Left renal cortex interstitium (tissue), 4 donors: ENCODE data around the gene PLEKHO2. TPM values are rescaled to one million over a fixed set of nuclear protein-coding genes. Genes with fewer than 3 reads are reported as not detected.
A peak's percentile ranks its signal among the peaks of the same experiment; 100 is the strongest.

Source experiments
- DNase-seq, 4 donors: peaks; one replicate each; pipeline ENCODE4 v3.0.0-alpha.2; 2013; ENCODE audit warnings: low read depth in 4 of 4, low spot score in 2 of 4, missing footprints in 1 of 4
- polyA plus RNA-seq, 4 donors: library from polyadenylated mRNA; unstranded; fragments of 120-200 nt; gene quantifications; one replicate each; pipeline ENCODE4 v1.2.1, GENCODE V29; 2013; ENCODE audit not compliant: insufficient read length in 4 of 4

PLEKHO2 gene
- polyA plus RNA-seq, 4 donors = 15.3 to 21.6 (median 19.7) TPM

DNA sequence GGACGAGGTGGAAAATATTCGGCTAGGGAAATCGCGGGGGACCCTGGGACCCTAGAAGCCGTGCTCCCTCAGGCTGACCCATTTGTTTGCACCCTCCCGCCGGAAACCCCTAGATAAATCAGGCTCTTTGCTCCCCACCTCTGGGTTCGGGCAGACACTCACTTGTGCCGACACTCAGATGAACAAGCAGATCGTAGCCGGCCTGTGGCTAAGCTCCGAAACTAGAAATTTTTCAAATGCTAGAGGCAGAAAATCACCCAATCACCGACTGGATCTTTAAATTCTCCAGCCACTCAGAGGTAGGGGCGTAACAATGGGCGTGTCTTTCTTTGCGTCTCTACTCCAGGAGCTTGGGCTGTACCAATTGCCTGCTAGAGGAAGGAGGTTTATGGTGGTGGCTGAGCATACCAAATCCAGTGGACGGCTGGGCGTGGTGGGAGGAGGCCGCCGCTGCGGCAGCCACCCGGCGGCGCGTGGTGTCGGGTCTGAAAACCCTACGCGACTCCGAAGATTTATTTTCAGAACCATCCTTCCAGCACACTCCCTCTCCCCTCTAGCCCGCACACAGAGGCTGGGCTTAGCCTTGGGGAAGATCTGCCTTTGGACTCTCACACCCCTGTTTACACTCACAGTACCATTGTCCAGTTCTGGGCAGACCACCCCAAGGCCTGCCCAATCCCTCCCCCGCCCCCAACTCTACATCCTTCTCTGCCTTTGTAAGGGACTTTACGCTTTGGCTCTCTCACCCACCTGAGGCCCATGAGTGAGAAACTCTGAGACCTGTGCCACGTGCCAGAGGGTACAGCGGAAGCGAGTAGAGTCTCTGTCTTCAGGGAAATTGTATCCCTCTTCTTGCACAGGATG is 16.1 kb upstream of the PLEKHO2 start, which contains the start of gene PIF1:
PIF1 (minus strand) TSS at position 217 of the 864 bp plus-strand sequence. CDS start 1,312 bp downstream, outside the sequence.
- DNase-seq = peak; percentile 89 to 98 (median 96)

DNA sequence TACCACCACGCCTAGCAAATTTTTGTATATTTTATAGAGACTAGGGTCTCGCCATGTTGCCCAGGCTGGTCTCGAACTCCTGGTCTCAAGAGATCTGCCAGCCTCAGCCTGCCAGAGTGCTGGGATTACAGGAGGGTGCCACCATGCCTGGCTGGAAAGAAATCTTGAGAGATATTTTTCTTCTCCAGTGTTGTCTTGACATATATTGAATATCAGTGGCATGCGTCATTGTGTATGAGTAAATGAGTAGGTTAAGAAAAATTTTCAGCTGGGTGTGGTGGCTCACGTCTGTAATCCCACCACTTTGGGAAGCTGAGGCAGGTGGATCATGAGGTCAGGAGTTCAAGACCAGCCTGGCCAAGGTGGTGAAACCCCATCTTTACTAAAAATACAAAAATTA is 12.7 kb upstream of the PLEKHO2 start:
- DNase-seq = no peak

DNA sequence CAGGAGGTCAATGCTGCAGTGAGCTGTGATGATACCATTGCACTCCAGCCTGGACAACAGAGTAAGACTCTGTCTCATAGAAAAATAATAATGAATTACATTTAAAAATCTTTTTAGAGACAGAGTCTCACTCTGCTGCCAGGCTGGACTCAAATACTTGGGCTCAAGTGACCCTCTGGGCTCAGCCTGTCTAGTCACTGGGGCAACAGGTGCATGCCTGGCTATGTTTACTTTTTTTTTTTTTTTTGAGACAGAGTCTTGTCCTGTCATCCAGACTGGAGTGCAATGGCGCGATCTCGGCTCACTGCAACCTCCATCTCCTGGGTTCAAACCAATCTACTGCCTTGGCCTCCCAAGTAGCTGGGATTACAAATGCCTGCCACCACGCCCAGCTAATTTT is 8.0 kb upstream of the PLEKHO2 start:
- DNase-seq = no peak

DNA sequence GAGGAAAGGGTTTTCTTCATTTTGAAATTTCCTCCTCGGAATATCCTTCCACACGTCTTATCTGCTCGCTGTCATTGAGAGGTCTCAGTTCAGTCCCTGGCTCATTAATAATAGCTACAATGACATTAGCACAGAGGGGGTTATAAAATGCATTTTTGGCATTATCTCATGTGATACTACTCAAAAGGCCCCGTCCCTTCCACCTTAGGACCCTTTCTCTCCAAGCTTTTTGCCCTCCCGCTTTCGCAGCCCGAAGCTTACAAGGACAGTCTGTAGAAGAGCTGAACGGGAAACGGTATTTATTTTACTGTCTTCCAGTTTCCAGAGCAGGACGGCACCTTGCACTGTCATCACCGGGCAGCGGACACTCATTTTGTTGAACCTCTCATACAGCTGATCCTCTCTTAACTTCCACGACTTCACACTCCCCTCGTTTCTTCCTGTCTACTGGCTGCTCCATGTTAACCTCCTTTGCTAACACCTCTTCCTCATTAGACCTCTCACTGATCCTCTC is 5.6 kb upstream of the PLEKHO2 start:
- DNase-seq = no peak

DNA sequence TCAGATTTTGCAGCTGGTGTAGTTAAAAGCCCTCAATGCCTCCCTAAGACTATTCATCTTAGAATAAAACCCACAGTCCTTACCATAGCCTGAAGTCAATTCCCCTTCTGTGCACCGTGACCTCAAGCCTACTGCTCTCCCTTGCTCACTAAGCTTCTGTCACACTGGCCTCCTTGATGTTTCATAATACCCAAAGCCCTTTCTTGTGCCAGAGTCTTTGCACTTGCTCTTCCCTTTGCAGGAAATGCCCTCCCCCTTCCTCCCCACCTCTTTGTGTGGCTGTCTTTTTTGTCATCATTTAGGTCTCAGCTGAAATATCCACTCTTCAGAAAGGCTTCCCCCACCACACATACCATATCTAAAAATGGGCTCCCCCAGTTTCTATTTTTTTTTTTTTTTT is 4.2 kb upstream of the PLEKHO2 start:
- DNase-seq = no peak

DNA sequence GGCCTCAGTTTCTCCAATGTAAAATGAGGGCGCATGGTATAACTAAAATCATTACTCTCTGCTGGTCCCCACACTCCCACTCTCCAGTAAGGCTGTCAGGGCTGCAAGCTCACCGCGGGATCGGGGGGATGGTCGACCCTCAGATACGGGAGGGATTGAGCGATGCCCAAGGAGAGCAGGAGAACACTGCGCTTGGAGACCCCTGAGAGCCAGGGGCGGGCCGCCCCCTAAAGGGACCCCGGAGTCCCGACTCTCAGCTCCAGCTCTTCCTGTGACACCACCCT is 713 bp upstream of the PLEKHO2 start:
- DNase-seq = no peak

DNA sequence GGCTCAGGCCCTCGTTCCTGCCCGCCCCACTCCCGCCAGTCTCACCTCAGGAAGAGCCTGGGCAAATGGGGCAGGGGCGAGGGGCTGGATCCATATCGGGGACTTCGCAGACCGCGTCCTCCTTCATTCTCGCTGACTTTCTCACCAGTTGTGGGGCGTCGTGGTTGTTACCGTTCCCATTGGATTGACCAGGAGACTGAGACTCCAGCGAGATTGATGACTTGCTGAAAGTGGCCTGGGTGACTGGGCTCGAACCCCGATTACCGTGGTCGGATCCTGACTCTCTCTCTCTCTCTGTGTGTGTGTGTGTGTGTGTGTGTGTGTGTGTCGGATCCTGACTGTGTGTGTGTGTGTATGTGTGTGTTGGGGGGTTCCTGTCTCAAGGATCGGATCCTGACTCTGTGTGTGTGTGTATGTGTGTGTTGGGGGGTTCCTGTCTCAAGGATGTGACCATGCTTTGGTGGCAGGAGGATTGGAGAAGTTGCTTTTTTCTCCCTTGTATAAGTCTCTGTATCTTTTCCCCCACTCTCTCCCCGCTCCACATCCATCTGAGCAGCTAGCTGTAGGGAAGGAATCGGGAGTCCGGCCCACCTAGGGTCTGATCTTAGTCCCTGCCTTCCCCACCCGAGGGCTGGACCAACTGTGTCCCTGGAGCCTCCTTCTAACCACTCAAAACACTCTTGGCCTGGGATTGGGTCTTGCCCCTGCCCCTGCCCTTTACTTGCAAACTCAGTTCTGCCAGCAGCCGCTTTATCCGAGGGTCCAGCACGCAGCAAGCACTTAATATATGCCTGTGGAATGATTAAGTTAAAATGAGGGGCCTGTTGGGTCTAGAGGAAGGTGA is 603 bp downstream of the PLEKHO2 start:
- DNase-seq = no peak

DNA sequence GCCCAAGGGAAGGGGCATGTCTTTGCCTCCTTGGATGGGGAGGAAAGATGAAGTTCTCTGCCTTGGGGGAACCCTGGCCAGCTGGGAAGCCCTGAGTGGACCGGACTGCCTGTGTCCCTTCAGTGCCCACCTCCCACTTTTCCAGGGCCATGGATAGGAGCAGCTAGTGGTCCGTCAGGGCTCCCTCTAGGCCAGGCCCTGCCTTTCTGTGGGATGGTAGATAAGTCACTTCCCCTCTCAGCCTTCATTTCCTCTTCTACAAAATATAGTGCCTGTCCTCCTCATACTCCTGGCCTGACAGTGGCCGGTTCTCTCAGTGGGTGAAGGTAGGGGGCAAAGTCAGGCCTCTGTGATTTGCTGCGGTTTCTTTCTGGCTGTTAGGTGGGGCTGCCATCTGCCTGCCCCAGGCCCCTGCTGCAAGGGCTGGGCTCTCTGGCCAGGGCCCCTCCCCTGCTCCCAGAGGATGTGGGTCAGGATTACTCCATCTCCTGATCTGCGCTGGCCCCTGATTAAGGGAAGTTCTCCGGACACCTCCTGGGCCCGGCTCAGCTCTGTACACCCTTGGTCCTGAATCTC is 1.4 kb downstream of the PLEKHO2 start:
- no peak for DNase-seq

DNA sequence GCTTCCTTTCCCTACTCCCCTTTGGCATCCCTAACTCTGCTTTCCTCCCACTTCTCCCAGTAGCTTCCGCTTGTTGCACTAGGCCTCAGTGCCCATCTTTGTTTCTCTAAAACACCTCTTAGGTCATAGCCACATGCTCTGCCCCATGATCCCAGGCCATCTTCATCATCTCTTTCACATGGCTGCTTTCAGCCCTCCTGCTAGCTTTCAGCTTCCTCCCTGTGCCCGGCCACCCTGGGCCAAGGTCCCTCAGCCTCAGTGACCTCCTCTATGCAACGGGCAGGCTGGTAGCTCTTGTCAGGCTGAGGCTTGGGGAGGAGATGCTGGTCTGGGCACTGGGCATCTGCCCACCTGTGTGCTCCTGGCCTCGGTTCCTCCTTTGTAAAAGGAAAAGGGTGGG is 2.3 kb downstream of the PLEKHO2 start:
- DNase-seq = no peak

DNA sequence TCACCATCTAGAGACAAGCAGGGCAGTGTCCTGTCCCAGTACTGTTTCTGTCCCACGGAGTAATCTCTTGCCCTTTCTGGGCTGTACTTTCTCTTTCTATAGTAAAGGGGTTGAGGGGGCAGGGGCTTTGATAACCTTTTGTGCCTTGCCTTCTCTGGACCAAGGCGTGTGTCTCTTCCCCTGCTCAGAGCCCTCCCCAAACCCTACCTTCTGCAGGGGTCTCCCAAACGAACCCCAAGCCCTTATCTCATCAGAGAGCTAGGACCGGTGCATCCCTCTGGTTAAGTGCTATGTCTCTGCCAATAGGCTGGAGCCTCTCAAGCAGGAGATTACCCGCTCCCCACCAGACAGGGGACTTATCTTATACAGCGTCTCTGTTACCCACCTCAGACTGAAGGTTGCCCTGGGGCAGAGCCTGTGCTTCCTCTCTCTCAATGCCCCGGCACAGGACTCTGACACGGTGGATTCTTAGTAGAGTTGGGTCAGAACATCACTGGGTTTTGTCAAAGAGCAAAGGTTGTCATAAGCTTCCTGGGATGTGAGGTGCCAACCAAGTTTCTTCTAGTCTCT is 2.9 kb downstream of the PLEKHO2 start:
- DNase-seq = no peak

DNA sequence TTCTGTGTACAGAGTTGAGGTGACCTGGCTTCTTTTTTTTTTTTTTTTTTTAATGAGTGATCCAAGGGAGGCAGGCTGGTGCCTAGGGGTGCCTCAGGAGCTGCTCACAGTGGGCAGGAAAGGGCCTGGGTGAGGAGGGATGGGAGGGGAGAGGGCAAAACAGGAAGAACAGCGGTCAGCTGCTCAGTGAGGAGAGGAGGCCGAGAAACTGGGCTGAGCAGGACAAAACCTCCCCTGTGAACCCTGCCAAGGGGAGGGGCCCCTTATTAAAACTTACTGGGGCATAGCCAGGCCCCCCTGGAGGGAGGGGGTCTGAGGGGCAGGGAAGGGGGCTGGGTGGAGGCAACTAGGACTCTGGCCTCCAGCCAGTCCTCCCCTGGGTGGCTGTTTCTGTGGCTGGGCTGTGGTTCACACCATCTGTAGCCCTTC is 3.5 kb downstream of the PLEKHO2 start:
- DNase-seq = no peak

DNA sequence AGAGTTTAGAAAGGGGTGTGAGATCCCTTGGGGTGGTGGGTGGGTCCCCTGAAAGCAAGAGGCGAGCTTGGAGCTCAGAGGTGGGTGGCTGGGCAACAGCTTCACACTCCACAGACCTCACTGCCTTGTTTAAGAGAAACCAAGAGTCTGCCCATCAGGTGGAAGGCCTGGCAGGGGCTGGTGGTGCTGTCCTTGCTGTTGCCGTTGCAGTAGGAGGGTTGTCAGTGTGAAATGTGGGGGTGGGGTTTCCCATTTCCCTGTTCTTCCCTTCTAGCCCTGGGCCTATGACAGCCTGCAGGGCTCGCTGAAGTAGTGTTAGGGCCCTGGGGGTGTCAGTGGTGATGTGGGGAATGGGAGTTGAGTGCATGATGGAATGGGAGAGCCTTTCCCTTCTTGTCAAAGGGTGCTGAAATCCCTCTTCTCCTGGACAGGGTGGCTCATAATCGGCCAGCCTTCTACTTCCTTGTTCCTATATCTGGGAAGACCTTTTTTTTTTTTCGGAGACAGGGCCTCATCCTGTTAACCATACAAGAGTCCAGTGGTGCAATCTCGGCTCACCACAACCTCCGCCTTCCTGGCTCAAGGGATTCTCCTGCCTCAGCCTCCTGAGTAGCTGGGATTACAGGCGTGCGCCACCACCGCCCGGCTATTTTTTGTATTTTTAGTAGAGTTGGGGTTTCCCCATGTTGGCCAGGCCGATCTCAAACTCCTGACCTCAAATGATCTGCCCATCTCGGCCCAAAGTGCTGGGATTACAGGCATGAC is 4.3 kb downstream of the PLEKHO2 start:
- DNase-seq = no peak

DNA sequence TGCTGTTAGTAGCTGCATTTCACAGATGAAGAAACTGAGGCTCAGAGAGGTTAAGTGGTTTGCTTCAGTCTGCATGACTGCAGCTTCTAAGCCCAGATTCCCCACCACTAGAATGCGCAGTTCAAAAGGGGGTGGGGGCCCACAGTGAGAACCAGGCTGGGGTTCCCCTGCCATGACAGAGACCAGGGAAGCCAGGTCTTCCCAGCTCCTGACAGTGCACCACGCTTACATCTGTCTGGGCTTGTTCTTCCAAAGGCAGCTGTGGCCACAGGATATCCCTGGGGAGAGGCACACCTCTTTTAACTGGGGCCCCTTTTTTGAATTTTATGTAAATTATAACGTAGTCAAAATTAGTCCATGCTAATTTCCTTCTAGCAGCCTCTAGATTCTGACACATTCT is 5.3 kb downstream of the PLEKHO2 start:
- no peak for DNase-seq

DNA sequence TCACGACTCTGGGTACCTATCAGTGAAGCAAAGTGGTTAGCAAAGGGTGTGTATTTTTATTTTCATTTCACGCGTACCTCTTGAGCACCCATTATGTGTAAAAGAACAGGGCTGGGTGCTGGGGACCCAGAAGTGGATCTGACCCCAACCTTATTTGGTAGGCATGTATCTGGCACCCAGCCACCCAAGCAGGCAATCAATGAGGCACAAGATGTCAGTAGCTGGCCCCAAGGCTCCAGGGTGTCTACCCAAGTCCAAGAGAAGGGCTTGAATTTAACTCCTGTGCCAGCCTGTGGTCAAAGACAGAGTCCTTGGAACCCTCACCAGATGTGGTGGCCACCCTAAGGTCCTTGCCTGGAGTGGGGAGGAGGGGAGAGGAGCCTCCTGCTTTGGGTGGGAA is 5.7 kb downstream of the PLEKHO2 start:
- DNase-seq = no peak

DNA sequence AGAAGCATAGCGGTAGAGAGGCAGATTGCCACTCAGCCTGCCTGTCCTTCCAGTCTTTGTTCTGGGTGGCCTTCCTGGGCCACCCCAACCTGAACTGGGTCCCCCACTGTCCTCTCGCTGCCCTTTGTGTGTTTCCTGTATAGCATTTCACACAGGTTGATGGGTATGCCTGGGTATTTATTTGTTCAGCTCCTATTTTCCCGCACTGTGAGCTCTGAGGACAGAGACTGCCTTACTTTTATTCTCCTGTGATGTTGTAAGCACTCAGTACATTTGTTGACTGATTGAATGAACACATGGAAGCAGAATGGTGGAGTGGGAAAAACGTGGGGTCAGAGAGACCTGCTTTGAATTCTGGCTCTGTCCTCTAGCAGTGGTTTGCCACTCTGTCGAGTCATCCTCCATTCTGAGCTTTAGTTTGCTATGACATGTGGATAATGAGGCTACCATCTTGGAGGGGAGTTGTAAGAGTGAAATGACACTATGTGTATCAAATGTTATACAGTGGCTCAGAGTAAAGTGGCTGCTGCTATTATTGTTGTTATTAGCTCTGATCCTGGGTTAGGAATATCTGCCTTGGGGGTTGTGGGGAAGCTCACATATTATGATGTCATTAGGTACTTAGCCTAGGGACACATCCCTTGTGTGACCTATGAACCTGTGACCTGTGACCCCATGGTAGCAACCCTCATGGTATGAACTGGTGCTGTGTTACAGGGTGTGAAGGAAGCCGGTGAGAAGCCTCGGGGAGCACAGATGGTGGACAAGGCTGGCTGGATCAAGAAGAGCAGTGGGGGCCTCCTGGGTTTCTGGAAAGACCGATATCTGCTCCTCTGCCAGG is 6.4 kb downstream of the PLEKHO2 start:
- no peak for DNase-seq

DNA sequence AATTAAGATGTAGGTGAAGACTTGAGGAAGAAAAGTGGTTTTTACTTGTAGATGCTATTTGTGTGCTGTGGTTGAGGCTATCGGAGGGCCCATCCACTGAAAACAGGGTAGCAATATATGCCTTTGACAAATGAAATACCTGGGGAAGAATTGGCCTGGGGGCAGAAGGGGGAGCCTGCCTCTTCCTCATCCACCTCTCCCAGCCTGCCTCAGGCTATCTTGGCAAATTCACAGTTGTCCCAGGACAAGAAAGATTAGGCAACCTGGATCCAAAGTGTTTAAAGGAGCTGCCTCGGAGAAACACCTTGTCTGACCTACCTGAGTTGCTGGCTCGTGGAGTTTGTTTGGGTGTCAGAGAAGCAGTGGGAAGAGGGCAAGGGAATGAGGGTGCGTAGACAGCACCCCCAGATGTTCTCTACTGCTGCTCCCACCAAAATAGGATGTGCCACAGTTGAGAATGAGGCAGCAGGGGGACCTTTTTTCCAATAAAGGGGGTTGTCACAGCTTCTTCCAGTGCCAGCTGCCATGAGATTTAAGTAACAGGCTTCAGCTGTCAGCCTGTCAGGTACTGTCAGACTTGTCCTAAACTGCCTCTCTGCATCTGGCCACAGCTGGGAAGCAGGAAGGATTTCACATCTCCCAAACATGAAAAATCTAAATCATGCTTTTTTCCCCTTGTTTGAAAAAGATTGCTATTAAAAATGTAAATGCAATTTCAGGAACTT is 9.2 kb downstream of the PLEKHO2 start:
- no peak for DNase-seq

DNA sequence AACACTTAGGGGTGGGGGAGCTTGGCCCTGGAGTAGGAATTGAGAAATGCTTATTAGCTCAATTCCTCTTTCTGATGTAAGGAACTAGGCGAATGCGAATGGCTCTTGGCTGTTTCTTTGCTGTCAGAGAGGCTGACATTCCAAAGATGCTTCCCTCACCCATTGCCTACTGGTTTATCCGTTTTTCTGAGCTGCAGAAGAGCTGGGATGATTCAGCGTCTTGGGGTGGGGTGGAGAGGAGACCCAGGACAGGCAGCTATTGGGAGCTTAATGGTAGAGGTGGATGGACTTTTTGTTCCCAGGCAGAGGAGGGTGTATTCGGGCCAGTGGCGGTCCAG is 9.8 kb downstream of the PLEKHO2 start:
- DNase-seq = no peak

DNA sequence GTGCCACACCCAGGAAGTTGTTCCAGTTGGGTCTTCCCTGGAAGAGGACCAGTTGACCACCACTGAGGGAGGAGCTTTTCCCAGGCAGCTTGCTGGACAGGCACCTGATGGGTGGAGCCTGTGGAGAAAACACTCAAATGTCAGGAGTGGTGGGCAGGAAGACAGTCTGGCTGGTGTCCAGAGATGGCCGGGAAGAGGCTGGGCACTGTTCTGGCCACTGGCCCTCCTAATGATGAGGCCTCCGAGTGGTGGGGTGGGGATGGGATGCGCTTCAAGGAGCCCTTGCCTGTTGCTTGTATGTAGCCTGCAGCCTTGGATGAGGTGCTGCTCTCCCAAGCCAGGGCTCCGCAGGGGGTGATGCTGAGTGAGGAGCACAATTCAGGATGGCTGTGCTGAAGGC is 12.3 kb downstream of the PLEKHO2 start:
- DNase-seq = no peak

DNA sequence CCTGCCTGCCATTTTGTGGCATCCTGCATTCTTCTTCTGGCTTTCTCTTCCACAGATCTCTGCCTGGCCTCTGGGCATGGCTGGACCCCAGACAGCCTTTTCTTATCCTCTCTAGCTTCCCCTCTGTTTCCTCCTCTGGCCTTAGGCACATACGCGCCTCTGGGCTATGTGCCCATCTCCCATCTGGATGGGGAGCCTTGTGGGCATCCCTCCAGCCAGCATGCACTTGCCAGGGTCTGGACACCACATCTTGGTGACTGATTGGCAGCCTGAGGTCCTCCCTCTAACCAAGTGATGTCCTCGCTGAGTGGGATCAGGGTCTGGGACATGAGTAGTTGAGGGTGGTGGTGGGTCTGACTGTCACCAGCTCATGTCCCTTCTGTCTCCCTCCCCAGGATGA is 12.8 kb downstream of the PLEKHO2 start:
- no peak for DNase-seq
